Osteoblast (primary cell): ENCODE results near the gene TSPAN11. TPM values are rescaled to one million over a fixed set of nuclear protein-coding genes. Genes with fewer than 3 reads are reported as not detected.
A peak's percentile ranks its signal among the peaks of the same experiment; 100 is the strongest.

ENCODE experiments used
- DNase-seq: peaks from one replicate; pipeline ENCODE4 v3.0.0; 2011; ENCODE audit warnings: low spot score, mixed read lengths; ENCODE audit not compliant: insufficient read length; ENCODE audit errors: missing footprints
- H2AFZ ChIP-seq: 2 replicates; pipeline ENCODE4 v1.6.0; 2011; ENCODE audit warnings: mild to moderate bottlenecking, low read length
- H3K27ac ChIP-seq: 2 replicates; pipeline ENCODE4 v1.5.1; 2011; ENCODE audit warnings: mild to moderate bottlenecking, low read depth, low read length, moderate library complexity
- H3K27me3 ChIP-seq: 2 replicates; pipeline ENCODE4 v1.6.0; 2012; ENCODE audit warnings: mild to moderate bottlenecking, control low read depth, inconsistent platforms, low read length, moderate library complexity; ENCODE audit not compliant: insufficient read depth
- H3K36me3 ChIP-seq: 2 replicates; pipeline ENCODE4 v1.5.1; 2011; ENCODE audit warnings: mild to moderate bottlenecking, low read length, control low read depth, moderate library complexity; ENCODE audit not compliant: insufficient read depth
- H3K4me1 ChIP-seq: 2 replicates; pipeline ENCODE4 v1.5.1; 2011; ENCODE audit warnings: mild to moderate bottlenecking, low read length, control low read depth, moderate library complexity; ENCODE audit not compliant: insufficient read depth
- H3K4me2 ChIP-seq: 2 replicates; pipeline ENCODE4 v1.6.0; 2011; ENCODE audit warnings: mild to moderate bottlenecking, low read length; ENCODE audit not compliant: insufficient read depth
- H3K4me3 ChIP-seq: fragments of 200-600 bp; sonication (generic); 3 replicates; pipeline ENCODE4 v1.5.1; 2012; ENCODE audit warnings: mild to moderate bottlenecking, low read length, inconsistent platforms; ENCODE audit not compliant: insufficient read depth
- H3K79me2 ChIP-seq: 2 replicates; pipeline ENCODE4 v1.6.0; 2012; ENCODE audit warnings: mild to moderate bottlenecking, low read length, control low read depth, inconsistent platforms; ENCODE audit not compliant: insufficient read depth
- H3K9me3 ChIP-seq: 2 replicates; pipeline ENCODE4 v1.5.1; 2011; ENCODE audit warnings: low read depth, low read length, control low read depth
- H4K20me1 ChIP-seq: 2 replicates; pipeline ENCODE4 v1.6.0; 2012; ENCODE audit warnings: mild to moderate bottlenecking, low read length, control low read depth; ENCODE audit not compliant: insufficient read depth
- CTCF ChIP-seq: IDR thresholded peaks from 2 replicates; pipeline ENCODE4 v1.5.1; 2011; ENCODE audit warnings: mild to moderate bottlenecking, low read depth, low read length, moderate library complexity; ENCODE audit errors: extremely low read depth
- total RNA-seq: library from RNA; depleted of rRNA; stranded (reverse); fragments of >200 nt; gene quantifications from 2 replicates; pipeline ENCODE4 v1.2.3, GENCODE V29; 2012

Gene TSPAN11
- total RNA-seq, 1 donor = 5.4 TPM

GRCh38 chr12:30969006-30969405 lies 42.5 kb downstream of the TSPAN11 start:
- H3K4me2 ChIP-seq = no peak overlapping the region
- TF ChIP-seq CTCF = no peak
- no peaks in the 10 kb centered on the region for H3K4me1 ChIP-seq
- DNase-seq = peak; percentile 55
- H3K4me3 ChIP-seq = no peak overlapping the region
- no peaks in the 10 kb centered on the region for H3K9me3 ChIP-seq
- no peaks in the 10 kb centered on the region for H4K20me1 ChIP-seq
- H3K27ac ChIP-seq = no peak overlapping the region
- H2AFZ ChIP-seq = no peak overlapping the region
- no peaks in the 10 kb centered on the region for H3K79me2 ChIP-seq
- H3K36me3 ChIP-seq = no peaks in the 10 kb centered on the region
- no peaks in the 10 kb centered on the region for H3K27me3 ChIP-seq

- H3K36me3 ChIP-seq = no peaks in the 10 kb centered on the region
- H3K4me2 ChIP-seq = no peak overlapping the region
- H2AFZ ChIP-seq = no peak overlapping the region
- no peak overlapping the region for H3K27ac ChIP-seq
- DNase-seq = peak; percentile 17
- H3K4me3 ChIP-seq = no peak overlapping the region
- H4K20me1 ChIP-seq = no peaks in the 10 kb centered on the region
- H3K4me1 ChIP-seq = no peaks in the 10 kb centered on the region
- H3K9me3 ChIP-seq = no peaks in the 10 kb centered on the region
- no peaks in the 10 kb centered on the region for H3K79me2 ChIP-seq
- H3K27me3 ChIP-seq = no peaks in the 10 kb centered on the region
- TF ChIP-seq CTCF = no peak
Measured at GRCh38 chr12:30969606-30970395, 43.3 kb downstream of the TSPAN11 start.

- Histone ChIP-seq H3K4me1 (no peaks in the 10 kb centered on the region), H3K36me3 (no peaks in the 10 kb centered on the region), H3K4me3 (no peak overlapping the region), H3K4me2 (no peak overlapping the region), H3K9me3 (no peaks in the 10 kb centered on the region), H3K79me2 (no peaks in the 10 kb centered on the region), H3K27ac (no peak overlapping the region), H3K27me3 (no peaks in the 10 kb centered on the region), H4K20me1 (no peaks in the 10 kb centered on the region), H2AFZ (no peak overlapping the region)
- DNase-seq = peak; percentile 86
- no peak for TF ChIP-seq CTCF
Measured at GRCh38 chr12:30970559-30971197, 44.1 kb downstream of the TSPAN11 start.

GRCh38 chr12:30972035-30972434 lies 45.5 kb downstream of the TSPAN11 start:
- DNase-seq = peak; percentile 38
- Histone ChIP-seq H3K27me3 (no peaks in the 10 kb centered on the region), H3K79me2 (no peaks in the 10 kb centered on the region), H3K4me1 (no peaks in the 10 kb centered on the region), H3K9me3 (no peaks in the 10 kb centered on the region), H3K4me2 (no peak overlapping the region), H3K4me3 (no peak overlapping the region), H3K27ac (no peak overlapping the region), H3K36me3 (no peaks in the 10 kb centered on the region), H2AFZ (no peak overlapping the region), H4K20me1 (no peaks in the 10 kb centered on the region)
- TF ChIP-seq CTCF = no peak
